NCI-H774 (cell line): Measurements from ENCODE around the gene MAP3K14.

Experiments used
- DNase-seq: peaks from one replicate; lab custom pipeline; 2025; lab: John Stamatoyannopoulos, UW

MAP3K14 gene

DNA sequence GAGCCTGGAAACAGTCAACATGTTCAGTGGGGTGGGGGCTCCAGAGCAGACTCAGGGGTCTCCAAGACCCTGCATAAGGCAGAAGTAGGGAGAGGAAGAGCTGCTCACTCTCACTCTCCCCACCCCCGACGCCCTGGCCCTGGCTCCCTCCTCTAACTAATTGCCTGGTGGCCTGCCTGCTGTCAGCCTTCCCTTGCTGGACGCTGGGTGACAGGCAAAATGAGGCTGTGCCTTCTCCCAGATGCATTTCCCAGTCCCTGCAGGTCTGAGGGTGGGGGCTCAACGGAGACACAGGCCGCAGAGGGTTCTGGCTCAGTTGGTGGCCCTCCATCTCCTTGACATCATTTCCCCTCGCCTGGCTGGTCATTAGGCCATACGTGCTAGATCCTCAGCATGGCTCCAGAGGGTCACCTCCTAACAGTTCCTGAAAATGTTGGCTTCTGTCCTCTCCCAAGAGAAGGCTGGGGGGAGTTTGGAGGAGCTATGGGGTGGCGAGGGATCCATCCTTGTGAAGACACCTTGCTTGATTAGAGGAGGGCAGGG lies 93.8 kb downstream of the MAP3K14 start:
- DNase-seq = no peak

DNA sequence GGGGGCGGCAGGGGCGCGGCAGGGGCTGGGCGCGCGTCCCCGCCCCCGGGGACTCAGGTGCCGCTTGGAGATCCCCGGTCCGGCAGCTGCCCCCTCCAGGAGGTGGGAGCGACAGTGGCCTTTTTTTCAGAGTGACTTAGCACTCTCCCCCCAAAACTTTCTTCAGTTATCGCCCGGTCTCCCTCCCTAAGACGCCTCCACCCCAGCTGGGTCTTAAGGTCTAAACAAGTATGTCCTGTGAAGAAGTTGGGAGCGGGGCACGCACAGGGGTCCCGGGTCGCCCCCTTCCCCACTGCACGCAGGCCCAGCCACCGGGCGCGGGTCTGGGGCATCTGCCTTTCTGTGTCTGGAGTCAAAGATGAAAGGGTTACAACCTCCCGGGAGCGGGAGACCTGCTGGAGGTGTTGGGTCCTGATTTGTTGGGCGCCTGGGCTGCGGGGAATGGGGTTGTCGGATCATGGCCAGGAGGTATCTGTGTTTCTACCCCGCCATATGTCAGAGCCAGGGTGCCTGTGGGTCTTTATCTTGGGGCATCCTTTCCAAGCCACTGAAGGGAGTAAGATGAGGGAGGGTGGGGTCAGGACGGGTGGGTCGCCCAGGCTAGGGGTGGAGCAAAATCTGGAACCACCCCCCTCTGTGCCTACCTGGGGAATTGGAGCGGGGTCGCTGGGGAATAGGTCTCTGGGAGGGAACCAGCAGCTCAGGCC lies 94.4 kb downstream of the MAP3K14 start:
- DNase-seq = no peak

DNA sequence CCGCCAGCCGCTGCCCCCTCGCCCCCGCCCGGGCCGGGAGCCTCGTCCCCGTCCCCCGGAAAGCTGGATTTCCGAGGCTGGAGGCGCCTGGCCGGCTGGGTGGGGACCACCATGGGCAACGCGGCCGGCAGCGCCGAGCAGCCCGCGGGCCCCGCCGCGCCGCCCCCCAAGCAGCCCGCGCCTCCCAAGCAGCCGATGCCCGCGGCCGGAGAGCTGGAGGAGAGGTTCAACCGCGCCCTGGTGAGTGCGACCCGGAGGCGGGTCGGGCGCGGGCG lies 94.9 kb downstream of the MAP3K14 start:
- DNase-seq = no peak

DNA sequence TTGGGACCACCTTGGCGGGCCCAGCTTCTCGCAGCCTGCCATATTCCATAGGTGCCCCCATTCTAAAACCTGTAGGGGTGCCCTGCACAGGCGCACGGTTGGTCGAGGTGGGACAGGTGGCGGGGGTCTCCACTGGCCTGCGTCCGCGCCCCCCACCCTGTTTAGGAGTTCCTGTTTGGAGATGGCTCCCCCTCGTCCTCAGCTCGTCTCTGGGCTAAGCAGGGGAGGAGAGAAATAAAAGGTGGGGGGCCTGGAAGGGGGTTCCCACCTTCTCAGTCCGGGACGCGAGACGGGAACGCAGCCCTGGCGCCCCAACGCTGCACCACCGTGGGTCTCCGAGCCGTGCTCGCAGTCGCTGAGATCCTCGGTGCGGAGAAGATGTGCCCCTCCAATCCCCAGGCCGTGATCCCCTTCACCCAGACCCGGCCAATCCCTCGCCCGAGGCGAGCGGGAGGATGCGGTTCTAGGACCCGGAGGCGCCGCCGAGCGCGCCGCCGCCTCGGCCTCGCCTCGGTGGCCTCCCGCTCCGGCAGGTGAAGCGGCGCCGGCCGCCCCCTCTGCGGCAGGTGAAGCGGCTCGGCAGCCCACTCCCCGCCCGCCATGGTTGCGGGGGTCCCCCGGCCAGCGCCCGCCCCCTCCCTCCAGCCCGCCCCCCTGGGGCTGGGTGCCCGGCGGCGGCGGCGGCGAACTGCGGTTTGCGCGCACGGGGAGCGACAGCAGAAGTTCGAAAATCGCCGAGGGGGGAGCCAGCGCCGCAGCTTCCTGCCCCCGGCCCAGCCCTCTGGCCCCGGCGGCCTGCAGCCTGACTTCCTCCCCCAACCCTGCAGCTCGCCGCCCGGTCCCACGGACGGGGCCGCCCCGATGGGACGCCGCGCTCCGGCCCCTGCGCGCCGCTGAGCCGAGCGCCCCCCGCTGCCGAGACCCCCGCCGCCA lies 95.5 kb downstream of the MAP3K14 start, which contains the start of gene FMNL1:
TSS of gene FMNL1 (plus strand) at position 805 of the 933 bp plus-strand sequence. CDS start 240 bp downstream, outside the sequence.
- no peak for DNase-seq

DNA sequence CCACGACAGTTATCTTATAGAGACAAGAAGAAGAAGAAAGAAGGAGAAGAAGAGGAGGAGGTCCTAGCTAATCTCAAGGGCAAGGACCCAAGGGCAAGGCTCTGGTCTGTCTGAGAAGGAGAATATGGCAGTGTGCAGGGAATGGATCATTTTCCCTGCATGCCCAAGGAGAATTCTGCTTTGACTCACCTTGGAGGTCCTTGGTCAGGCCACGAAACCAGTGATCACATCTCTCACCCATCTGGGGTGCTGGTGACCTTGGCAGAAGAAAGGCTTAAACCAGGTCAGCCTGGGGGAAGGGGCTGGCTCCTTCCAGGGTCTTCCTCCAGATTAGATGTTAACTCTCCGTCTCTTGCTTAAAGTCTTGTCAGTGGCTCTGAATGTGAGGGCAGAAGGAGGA lies 96.7 kb downstream of the MAP3K14 start:
- no peak for DNase-seq

DNA sequence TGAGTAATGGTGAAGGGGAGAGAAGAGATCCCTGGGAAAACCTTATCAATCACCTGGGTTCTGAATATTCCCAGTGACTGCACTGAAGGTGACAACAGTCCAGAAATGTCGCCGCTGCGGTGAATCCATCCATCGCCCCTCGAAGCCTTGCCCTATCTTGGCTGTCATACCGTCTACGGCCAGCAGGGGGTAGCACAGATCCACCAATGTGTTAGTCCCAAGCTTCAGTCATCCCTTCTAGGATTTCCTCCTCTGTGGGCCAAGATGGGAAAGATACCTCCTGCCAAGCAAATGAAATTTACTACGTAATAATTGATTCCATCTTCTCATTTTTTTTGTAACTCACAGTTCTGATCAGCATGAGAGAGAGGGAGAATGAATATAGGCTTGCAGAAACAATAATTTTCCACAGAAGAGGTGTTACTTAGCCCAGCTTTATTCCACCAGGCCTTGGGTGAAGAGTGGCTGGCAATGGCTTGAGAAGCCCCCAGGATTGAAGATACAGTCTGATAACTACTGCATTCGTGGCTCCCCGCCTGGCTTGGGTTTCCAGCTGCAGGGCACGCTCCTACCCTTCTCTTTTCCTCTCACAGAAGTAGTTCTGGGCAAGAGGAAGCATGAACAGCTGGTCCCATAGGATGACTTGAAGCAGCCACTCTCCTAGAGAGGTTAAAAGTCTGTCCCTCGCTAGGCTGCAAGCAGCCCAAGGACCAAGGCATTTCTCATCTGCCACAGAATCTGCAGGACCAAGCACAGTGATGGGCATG lies 97.7 kb downstream of the MAP3K14 start:
- peak; percentile 83 for DNase-seq
